Measurements from ENCODE around the gene WRNIP1.

DNA sequence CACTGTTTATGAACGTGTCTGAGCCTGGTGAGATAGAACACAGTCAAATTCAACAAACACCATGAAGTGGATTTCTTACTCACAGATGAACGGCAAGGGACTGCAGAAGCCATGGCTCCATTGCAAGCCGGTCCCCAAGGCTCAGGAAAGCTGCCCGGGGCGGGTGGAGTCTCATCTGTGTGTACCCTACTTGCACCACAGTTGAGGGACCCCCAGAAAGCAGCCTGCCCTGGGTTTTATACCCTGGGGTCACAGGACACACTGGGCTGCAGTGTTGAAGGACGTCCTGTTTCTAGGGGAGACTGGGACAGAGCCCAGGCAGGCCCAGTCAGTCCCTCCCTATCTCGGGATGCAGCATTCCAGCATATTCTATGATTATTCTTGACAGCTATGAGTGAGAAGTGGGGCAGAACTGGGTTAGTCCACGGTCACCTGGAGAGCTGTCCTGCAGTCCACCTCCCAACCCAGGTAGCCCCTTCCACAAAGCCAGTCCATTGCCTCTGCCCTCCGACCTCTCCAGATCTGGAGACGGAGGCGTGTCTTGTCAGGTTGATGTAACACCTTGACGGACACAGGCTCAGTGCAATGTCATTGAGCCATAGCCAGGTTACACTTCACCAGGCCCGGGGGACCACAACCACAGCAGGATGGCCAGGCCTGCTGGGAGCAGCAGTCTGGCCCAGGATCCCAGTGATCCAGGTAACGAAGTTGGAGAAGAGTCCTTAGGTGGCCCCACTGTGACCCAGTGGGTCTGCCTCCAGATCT is 35.5 kb downstream of the WRNIP1 start:
- TF ChIP-seq, protein P1, sequence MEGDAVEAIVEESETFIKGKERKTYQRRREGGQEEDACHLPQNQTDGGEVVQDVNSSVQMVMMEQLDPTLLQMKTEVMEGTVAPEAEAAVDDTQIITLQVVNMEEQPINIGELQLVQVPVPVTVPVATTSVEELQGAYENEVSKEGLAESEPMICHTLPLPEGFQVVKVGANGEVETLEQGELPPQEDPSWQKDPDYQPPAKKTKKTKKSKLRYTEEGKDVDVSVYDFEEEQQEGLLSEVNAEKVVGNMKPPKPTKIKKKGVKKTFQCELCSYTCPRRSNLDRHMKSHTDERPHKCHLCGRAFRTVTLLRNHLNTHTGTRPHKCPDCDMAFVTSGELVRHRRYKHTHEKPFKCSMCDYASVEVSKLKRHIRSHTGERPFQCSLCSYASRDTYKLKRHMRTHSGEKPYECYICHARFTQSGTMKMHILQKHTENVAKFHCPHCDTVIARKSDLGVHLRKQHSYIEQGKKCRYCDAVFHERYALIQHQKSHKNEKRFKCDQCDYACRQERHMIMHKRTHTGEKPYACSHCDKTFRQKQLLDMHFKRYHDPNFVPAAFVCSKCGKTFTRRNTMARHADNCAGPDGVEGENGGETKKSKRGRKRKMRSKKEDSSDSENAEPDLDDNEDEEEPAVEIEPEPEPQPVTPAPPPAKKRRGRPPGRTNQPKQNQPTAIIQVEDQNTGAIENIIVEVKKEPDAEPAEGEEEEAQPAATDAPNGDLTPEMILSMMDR (IDR thresholded peaks at IDR 0.05 in 2 of 3, conservative IDR thresholded peaks at IDR 0.05 in 1 of 3; ENCODE audit: control insufficient read depth in 2 of 3, extremely low read depth in 1 of 3, insufficient read depth in 1 of 3, low read depth in 3 of 3, low read length in 3 of 3), result no peak
- TF ChIP-seq, protein P2, sequence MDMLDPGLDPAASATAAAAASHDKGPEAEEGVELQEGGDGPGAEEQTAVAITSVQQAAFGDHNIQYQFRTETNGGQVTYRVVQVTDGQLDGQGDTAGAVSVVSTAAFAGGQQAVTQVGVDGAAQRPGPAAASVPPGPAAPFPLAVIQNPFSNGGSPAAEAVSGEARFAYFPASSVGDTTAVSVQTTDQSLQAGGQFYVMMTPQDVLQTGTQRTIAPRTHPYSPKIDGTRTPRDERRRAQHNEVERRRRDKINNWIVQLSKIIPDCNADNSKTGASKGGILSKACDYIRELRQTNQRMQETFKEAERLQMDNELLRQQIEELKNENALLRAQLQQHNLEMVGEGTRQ (IDR thresholded peaks at IDR 0.05; ENCODE audit: borderline replicate concordance, low read depth, low read length), result no peak
- no peak for TF ChIP-seq MTA2 (IDR thresholded peaks at IDR 0.05; ENCODE audit: low read depth)
- no peak for TF ChIP-seq SMAD1 (IDR thresholded peaks at IDR 0.05; ENCODE audit: low read depth, partially characterized antibody)
- TF ChIP-seq EP300 (IDR thresholded peaks at IDR 0.05; ENCODE audit: borderline replicate concordance in 1 of 2, control insufficient read depth in 1 of 2, low read depth in 2 of 2, low read length in 2 of 2), result no peak
- TF ChIP-seq GATAD2B (conservative IDR thresholded peaks at IDR 0.05; ENCODE audit: low read depth), result no peak

All from GM12878 (cell line).